CD4-positive, alpha-beta T cell treated with Interleukin-4 for 4 hours (primary cell): ENCODE measurements around the gene SPIRE1.
"Not testable (repeated sequence)": the region's sequence is repeated elsewhere in the genome, so short reads cannot be mapped to it uniquely, and the experiment has no call there.

ENCODE experiments used
- DNase-seq: peaks from one replicate; pipeline ENCODE4 v3.0.0-alpha.2; 2020

SPIRE1 gene

GRCh38 chr18:12441475-12442034 is 216.4 kb downstream of the SPIRE1 start:
- DNase-seq = no peak

GRCh38 chr18:12438257-12438656 is 219.7 kb downstream of the SPIRE1 start:
- DNase-seq = no peak

GRCh38 chr18:12435867-12436266 is 222.0 kb downstream of the SPIRE1 start:
- no peak for DNase-seq

- no peak for DNase-seq
Measured at GRCh38 chr18:12434541-12434929, 223.4 kb downstream of the SPIRE1 start.

GRCh38 chr18:12433829-12434540 is 223.9 kb downstream of the SPIRE1 start:
- DNase-seq = no peak

GRCh38 chr18:12432881-12433280 is 225.0 kb downstream of the SPIRE1 start:
- no peak for DNase-seq

- DNase-seq = no peak
Measured at GRCh38 chr18:12432196-12432595, 225.7 kb downstream of the SPIRE1 start.

- DNase-seq = no peak
Measured at GRCh38 chr18:12431561-12431960, 226.3 kb downstream of the SPIRE1 start.

- DNase-seq = no peak
Measured at GRCh38 chr18:12430137-12430990, 227.5 kb downstream of the SPIRE1 start.

- no peak for DNase-seq
Measured at GRCh38 chr18:12429556-12429955, 228.4 kb downstream of the SPIRE1 start.

GRCh38 chr18:12428923-12429322 is 229.0 kb downstream of the SPIRE1 start:
- no peak for DNase-seq

- DNase-seq = no peak
Measured at GRCh38 chr18:12426924-12427323, 231.0 kb downstream of the SPIRE1 start.

- DNase-seq = no peak
Measured at GRCh38 chr18:12424252-12424651, 233.7 kb downstream of the SPIRE1 start.

GRCh38 chr18:12423820-12424219 is 234.1 kb downstream of the SPIRE1 start:
- no peak for DNase-seq

- no peak for DNase-seq
Measured at GRCh38 chr18:12423393-12423792, 234.5 kb downstream of the SPIRE1 start.

- no peak for DNase-seq
Measured at GRCh38 chr18:12422936-12423335, 235.0 kb downstream of the SPIRE1 start.

- DNase-seq = no peak
Measured at GRCh38 chr18:12421732-12422131, 236.2 kb downstream of the SPIRE1 start.

- DNase-seq = no peak
Measured at GRCh38 chr18:12420821-12421421, 237.0 kb downstream of the SPIRE1 start.

GRCh38 chr18:12417687-12418086 is 240.2 kb downstream of the SPIRE1 start:
- DNase-seq = no peak

- no peak for DNase-seq
Measured at GRCh38 chr18:12416098-12416729, 241.7 kb downstream of the SPIRE1 start.

- DNase-seq = no peak
Measured at GRCh38 chr18:12411456-12411855, 246.5 kb downstream of the SPIRE1 start.

GRCh38 chr18:12410747-12411146 is 247.2 kb downstream of the SPIRE1 start:
- DNase-seq = not testable (repeated sequence)

- no peak for DNase-seq
Measured at GRCh38 chr18:12410081-12410481, 247.8 kb downstream of the SPIRE1 start.
